ENCODE results near the gene ZNF681. TPM values are rescaled to one million over a fixed set of nuclear protein-coding genes. Genes with fewer than 3 reads are reported as not detected.

Gene ZNF681
- total and polyA plus RNA-seq, 9 of the 15 experiments (the other 6 are each of a cell fraction or from before 2014, with no cell fraction given) = 2.8 to 8.6 (median 4.1) TPM

GRCh38 chr19:23698711-23699520, 59.8 kb downstream of the ZNF681 start:
- Histone ChIP-seq H3K9me1 (ENCODE audit: control insufficient read depth, insufficient read depth, low read length) (no peaks in the 10 kb centered on the region), H3K27me3 (ENCODE audit: control insufficient read depth in 2 of 2, insufficient read depth in 2 of 2, low read length in 2 of 2) (no peaks in the 10 kb centered on the region), H4K20me1 (replicated peaks; ENCODE audit: control insufficient read depth, insufficient read depth, low read length) (no peaks in the 10 kb centered on the region), H3K27ac (ENCODE audit: extremely low read depth, low read depth, low read length) (peak overlapping the region; percentile 64; the same call in 2 of the 3 replicates), H3K4me2 (ENCODE audit: insufficient read depth, low read length) (peak overlapping the region; percentile 74), H3K4me1 (replicated peaks in 1 of 2; ENCODE audit: control insufficient read depth in 2 of 2, insufficient read depth in 2 of 2, low read length in 2 of 2) (peaks cover 0 to 9% of the 10 kb centered on the region in 2 experiments; a peak in 3 of 5 replicates), H3K36me3 (ENCODE audit: control insufficient read depth, insufficient read depth, low read length) (no peaks in the 10 kb centered on the region), H3K4me3 (peak overlapping the region; percentile 26), H3K79me2 (ENCODE audit: control insufficient read depth, insufficient read depth, low read length) (no peaks in the 10 kb centered on the region), H3K9ac (ENCODE audit: insufficient read depth in 1 of 2, low read depth in 2 of 2, low read length in 2 of 2) (peak overlapping the region; percentile 9 to 57; a peak in 3 of 4 replicates), H2AFZ (ENCODE audit: low read depth, low read length) (peak overlapping the region; percentile 93), H3K9me3 (replicated peaks; ENCODE audit: control insufficient read depth, insufficient read depth, low read depth, low read length) (no peaks in the 10 kb centered on the region)
- CTCF ChIA-PET (ENCODE audit: low intra/inter-chr PET ratio) = no interaction called here
- no peak for TF ChIP-seq XRCC3 (IDR thresholded peaks at IDR 0.05)
- no peak for TF ChIP-seq SNAPC5 (CRISPR knock-in tag; IDR thresholded peaks at IDR 0.05)
- TF ChIP-seq ZKSCAN3 (CRISPR knock-in tag; IDR thresholded peaks at IDR 0.05) = no peak
- no peak for TF ChIP-seq CBFA2T2 (conservative IDR thresholded peaks at IDR 0.05)
- TF ChIP-seq REST (IDR thresholded peaks at IDR 0.05; ENCODE audit: borderline replicate concordance) = peak; percentile 95
- no peak for TF ChIP-seq REST (CRISPR knock-in tag; IDR thresholded peaks at IDR 0.05; ENCODE audit: low read depth)
- TF ChIP-seq KLF16 (IDR thresholded peaks at IDR 0.05) = peak; percentile 28; the same call in 1 of the 2 replicates
- TF ChIP-seq PHF8 (IDR thresholded peaks at IDR 0.05; ENCODE audit: borderline replicate concordance, low read length) = 0 out of 2 replicates have a peak, but pooled peaks have one; percentile 5
- peak in 1 of 3 experiments; percentile 51 for TF ChIP-seq YY1 (IDR thresholded peaks at IDR 0.05; ENCODE audit: borderline replicate concordance in 1 of 3, control insufficient read depth in 1 of 3, extremely low read depth in 1 of 3, insufficient read depth in 3 of 3, insufficient read length in 1 of 3, insufficient replicate concordance in 2 of 3, low read depth in 1 of 3, low read length in 2 of 3)
- TF ChIP-seq ZNF395 (CRISPR knock-in tag; IDR thresholded peaks at IDR 0.05) = no peak
- peak; percentile 96 for TF ChIP-seq NFIC (IDR thresholded peaks at IDR 0.05)
- no TSS peak for BruUV-seq (replicated peaks)
- ATAC-seq = peak; percentile 96
- peak; percentile 23 for FAIRE-seq
- in situ Hi-C loops (cut with MboI) = no loop called here
- WGBS (ENCODE audit: insufficient coverage, low coverage, missing lambda C conversion rate) = 2% methylated on average over 6 of the region's 6 CpGs
- DNase-seq (ENCODE audit: extremely low read depth in 1 of 4, low spot score in 3 of 4) = peak in 2 of 4 experiments; percentile 26 to 66
- intact Hi-C loops (cut with micrococcal nuclease) = no loop called here
- POLR2A ChIA-PET = interaction anchor here (0.6 to 1.8 kb wide), 4 partner anchors 9 to 60 kb away, joined by 3 to 8 read pairs (median 5); partner anchors contain the start of genes ZNF675 and ZNF681
